ENCODE measurements around the gene PPRC1. TPM values are rescaled to one million over a fixed set of nuclear protein-coding genes. Genes with fewer than 3 reads are reported as not detected.

Gene PPRC1
- total RNA-seq, 1 donor from 2014 or later: 42.9 TPM

- no peak for DNase-seq (ENCODE audit: low spot score)
- Mint-ChIP-seq H3K4me1 (ENCODE audit: low read depth) (peaks cover 35% of the 10 kb centered on the region), H3K27me3 (ENCODE audit: low read depth) (no peaks in the 10 kb centered on the region), H3K9me3 (ENCODE audit: low read depth) (no peaks in the 10 kb centered on the region), H3K27ac (ENCODE audit: unreplicated experiment) (no peak overlapping the region), H3K4me3 (ENCODE audit: unreplicated experiment) (no peak overlapping the region), H3K36me3 (ENCODE audit: low read depth) (peaks cover 23% of the 10 kb centered on the region)
- no peak for TF ChIP-seq CTCF (IDR thresholded peaks at IDR 0.05)
These were observed 21.6 kb upstream of the PPRC1 start for GRCh38 chr10:102111276-102111675.

GRCh38 chr10:102112210-102112817 lies 20.5 kb upstream of the PPRC1 start:
- H3K27ac Mint-ChIP-seq (ENCODE audit: unreplicated experiment): no peak overlapping the region
- H3K4me1 Mint-ChIP-seq (ENCODE audit: low read depth): peaks cover 45% of the 10 kb centered on the region

GRCh38 chr10:102113261-102113955 lies 19.4 kb upstream of the PPRC1 start:
- peak overlapping the region; percentile 91 for H3K27ac Mint-ChIP-seq (ENCODE audit: unreplicated experiment)
- DNase-seq (ENCODE audit: low spot score): no peak
- no peaks in the 10 kb centered on the region for H3K9me3 Mint-ChIP-seq (ENCODE audit: low read depth)
- no peaks in the 10 kb centered on the region for H3K27me3 Mint-ChIP-seq (ENCODE audit: low read depth)
- peaks cover 56% of the 10 kb centered on the region for H3K4me1 Mint-ChIP-seq (ENCODE audit: low read depth)
- TF ChIP-seq CTCF (IDR thresholded peaks at IDR 0.05): no peak
- H3K36me3 Mint-ChIP-seq (ENCODE audit: low read depth): peaks cover 21% of the 10 kb centered on the region
- peak overlapping the region; percentile 86 for H3K4me3 Mint-ChIP-seq (ENCODE audit: unreplicated experiment)

More at GRCh38 chr10:102112210-102112817, 20.5 kb upstream of the PPRC1 start:
- Mint-ChIP-seq H3K4me3 (ENCODE audit: unreplicated experiment) (no peak overlapping the region), H3K9me3 (ENCODE audit: low read depth) (no peaks in the 10 kb centered on the region), H3K36me3 (ENCODE audit: low read depth) (peaks cover 23% of the 10 kb centered on the region), H3K27me3 (ENCODE audit: low read depth) (no peaks in the 10 kb centered on the region)
- TF ChIP-seq CTCF (IDR thresholded peaks at IDR 0.05): peak; percentile 44
- no peak for DNase-seq (ENCODE audit: low spot score)

GRCh38 chr10:102113956-102114857 lies 18.6 kb upstream of the PPRC1 start:
- no peak for DNase-seq (ENCODE audit: low spot score)
- peaks cover 14% of the 10 kb centered on the region for H3K36me3 Mint-ChIP-seq (ENCODE audit: low read depth)
- H3K4me3 Mint-ChIP-seq (ENCODE audit: unreplicated experiment): peak overlapping the region; percentile 86
- H3K27me3 Mint-ChIP-seq (ENCODE audit: low read depth): no peaks in the 10 kb centered on the region
- TF ChIP-seq CTCF (IDR thresholded peaks at IDR 0.05): no peak
- peaks cover 63% of the 10 kb centered on the region for H3K4me1 Mint-ChIP-seq (ENCODE audit: low read depth)
- no peaks in the 10 kb centered on the region for H3K9me3 Mint-ChIP-seq (ENCODE audit: low read depth)
- H3K27ac Mint-ChIP-seq (ENCODE audit: unreplicated experiment): peak overlapping the region; percentile 99

Measured in chondrocyte (in vitro differentiated cells).